CD4-positive, alpha-beta memory T cell (primary cell): Measurements from ENCODE around the gene STAU1. TPM values are rescaled to one million over a fixed set of nuclear protein-coding genes. Genes with fewer than 3 reads are reported as not detected.

Source experiments
- CTCF ChIA-PET: fragments of 350-600 bp; sonication (Branson Sonifier 250); formaldehyde crosslinking; loops from one replicate; lab custom pipeline; 2021; ENCODE audit warnings: inconsistent platforms; ENCODE audit not compliant: partially characterized antibody; lab: Charles Lee
- POLR2A ChIA-PET: fragments of 350-600 bp; sonication (Branson Sonifier 250); formaldehyde crosslinking; loops from one replicate; lab custom pipeline; 2021; ENCODE audit not compliant: partially characterized antibody; lab: Charles Lee
- DNase-seq, 5 donors: peaks; one replicate each; pipeline versions ENCODE4 v3.0.0 to v3.0.0-alpha.2; 2020 to 2022; ENCODE audit warnings: mixed read lengths in 1 of 5
- H3K27ac ChIP-seq: one replicate; pipeline ENCODE4 v1.7.0; 2013; ENCODE audit warnings: low read depth, low read length
- H3K27me3 ChIP-seq: 2 replicates; pipeline ENCODE4 v1.7.0; 2013; ENCODE audit warnings: mild to moderate bottlenecking, low read length, moderate library complexity; ENCODE audit not compliant: insufficient read depth
- H3K36me3 ChIP-seq: 2 replicates; pipeline ENCODE4 v1.7.0; 2013; ENCODE audit warnings: mild to moderate bottlenecking, low read length, moderate library complexity; ENCODE audit not compliant: insufficient read depth
- H3K4me1 ChIP-seq: 2 replicates; pipeline ENCODE4 v1.7.0; 2013; ENCODE audit warnings: mild to moderate bottlenecking, low read length, moderate library complexity; ENCODE audit not compliant: insufficient read depth
- H3K4me3 ChIP-seq, 2 donors: one replicate each; pipeline ENCODE4 v1.7.0; 2013; ENCODE audit warnings: low read length in 2 of 2, mild to moderate bottlenecking in 1 of 2
- H3K9me3 ChIP-seq, 2 donors: one replicate each; pipeline ENCODE4 v1.7.0; 2013; ENCODE audit warnings: low read length in 2 of 2, control low read depth in 1 of 2; ENCODE audit not compliant: control insufficient read depth in 1 of 2
- H3K27ac Mint-ChIP-seq, 7 donors: one replicate each; pipeline ENCODE4 v1.8.0; 2020 to 2021; ENCODE audit warnings: mixed read lengths in 7 of 7, mild to moderate bottlenecking in 6 of 7, inconsistent platforms in 3 of 7, moderate library complexity in 3 of 7
- H3K27me3 Mint-ChIP-seq, 2 donors: one replicate each; pipeline ENCODE4 v1.8.0; 2020 to 2021; ENCODE audit warnings: mixed read lengths in 2 of 2
- H3K36me3 Mint-ChIP-seq, 2 donors: one replicate each; pipeline ENCODE4 v1.8.0; 2020 to 2021; ENCODE audit warnings: mixed read lengths in 2 of 2, inconsistent platforms in 1 of 2, mild to moderate bottlenecking in 1 of 2
- H3K4me1 Mint-ChIP-seq, 4 donors: one replicate each; pipeline ENCODE4 v1.8.0; 2020 to 2021; ENCODE audit warnings: mixed read lengths in 4 of 4, mild to moderate bottlenecking in 1 of 4
- H3K4me3 Mint-ChIP-seq, 8 donors: one replicate each; pipeline ENCODE4 v1.8.0; 2020 to 2021; ENCODE audit warnings: mixed read lengths in 8 of 8, mild to moderate bottlenecking in 7 of 8, moderate library complexity in 6 of 8, inconsistent platforms in 3 of 8
- H3K9me3 Mint-ChIP-seq, 8 donors: one replicate each; pipeline ENCODE4 v1.8.0; 2020 to 2021; ENCODE audit warnings: mixed read lengths in 8 of 8, mild to moderate bottlenecking in 5 of 8, inconsistent platforms in 3 of 8, moderate library complexity in 1 of 8
- intact Hi-C: fragments of 100-400 bp; cut with micrococcal nuclease; formaldehyde crosslinking; loops from one replicate; pipeline ENCODE4 v1.15.1; 2023
- polyA plus RNA-seq, 2 donors: library from polyadenylated mRNA; unstranded; fragments of 300-500 nt; fragmentation: Illumina TruSeq; gene quantifications; one replicate each; pipeline ENCODE4 v1.2.3, GENCODE V29; 2021
- total RNA-seq, 2 experiments: library from RNA; stranded (reverse); gene quantifications; one replicate each; pipeline ENCODE4 v1.2.3, GENCODE V29; 2021

STAU1 gene
- total and polyA plus RNA-seq, 4 experiments from 2014 or later = 23.2 to 49.9 (median 49.0) TPM

DNA sequence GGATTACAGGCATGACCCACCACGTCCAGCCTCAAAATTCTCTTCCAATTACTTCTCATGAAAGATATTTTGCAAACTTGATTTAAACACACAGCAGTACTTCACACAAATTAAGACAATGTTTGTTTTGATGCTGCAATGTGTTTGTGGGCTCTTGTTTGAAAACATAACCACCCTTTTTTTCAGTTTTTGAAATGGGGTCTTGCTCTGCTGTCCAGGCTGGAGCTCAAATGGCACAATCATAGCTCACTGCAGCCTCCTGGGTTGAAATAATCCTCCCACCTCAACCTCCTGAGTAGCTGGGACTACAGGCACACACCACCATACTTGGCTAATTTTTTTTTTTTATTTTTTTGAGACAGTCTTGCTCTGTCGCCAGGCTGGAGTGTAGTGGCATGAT lies 31.0 kb downstream of the STAU1 start:
- peaks cover 9% of the 10 kb centered on the region for H3K4me1 ChIP-seq
- no peaks in the 10 kb centered on the region for H3K36me3 ChIP-seq
- intact Hi-C loops = no loop called here
- H3K4me1 Mint-ChIP-seq = peaks cover 23 to 47% (median 32%) of the 10 kb centered on the region in 4 donors
- H3K27ac ChIP-seq = no peak overlapping the region
- no peaks in the 10 kb centered on the region for H3K27me3 Mint-ChIP-seq
- no peaks in the 10 kb centered on the region for H3K27me3 ChIP-seq
- H3K4me3 ChIP-seq = no peak overlapping the region
- no peak for DNase-seq
- H3K4me3 Mint-ChIP-seq = no peak overlapping the region
- CTCF ChIA-PET = interaction anchor here (1.8 kb wide), 1 partner anchor 25 kb away, joined by 5 read pairs; no protein-coding TSS in a partner anchor
- peak overlapping the region in 3 of 7 donors; percentile 27 to 56 (median 43) for H3K27ac Mint-ChIP-seq
- H3K9me3 Mint-ChIP-seq = no peaks in the 10 kb centered on the region
- POLR2A ChIA-PET = interaction anchor here (0.6 kb wide), 1 partner anchor 62 kb away, joined by 3 read pairs; the partner anchor contains the start of gene DDX27
- H3K36me3 Mint-ChIP-seq = peaks cover 6 to 41% of the 10 kb centered on the region in 2 donors
- no peaks in the 10 kb centered on the region for H3K9me3 ChIP-seq

DNA sequence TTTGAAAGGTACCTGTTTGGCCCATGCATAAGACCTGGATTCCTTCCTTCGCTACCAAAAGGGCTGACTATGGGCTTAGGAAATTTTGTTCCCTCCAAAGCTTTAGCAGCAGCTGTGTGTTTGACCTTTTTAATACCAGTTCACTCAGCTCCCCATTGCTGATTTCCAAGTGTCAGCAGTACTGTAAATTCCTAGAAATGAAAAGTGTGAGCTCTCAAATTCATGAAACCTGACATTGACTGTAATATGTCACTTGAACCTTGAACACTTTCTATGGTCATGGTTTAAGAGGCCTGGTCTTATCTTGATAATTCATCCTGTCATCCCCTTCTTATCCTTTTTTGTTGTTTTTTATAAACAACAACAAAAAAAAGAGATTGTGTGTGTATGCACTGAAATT lies 31.7 kb downstream of the STAU1 start:
- Histone ChIP-seq H3K4me1 (peaks cover 2% of the 10 kb centered on the region), H3K36me3 (peaks cover 7% of the 10 kb centered on the region), H3K27ac (no peak overlapping the region), H3K27me3 (no peaks in the 10 kb centered on the region), H3K9me3 (no peaks in the 10 kb centered on the region), H3K4me3 (no peak overlapping the region)
- Mint-ChIP-seq H3K27me3 (no peaks in the 10 kb centered on the region), H3K4me1 (peaks cover 19 to 40% (median 27%) of the 10 kb centered on the region in 4 donors), H3K9me3 (no peaks in the 10 kb centered on the region), H3K27ac (peak overlapping the region in 3 of 7 donors; percentile 0 to 53 (median 51)), H3K4me3 (peak overlapping the region in 1 of 8 donors; percentile 17), H3K36me3 (peaks cover 3 to 45% of the 10 kb centered on the region in 2 donors)
- DNase-seq = no peak
- ChIA-PET CTCF (interaction anchor here (1.8 kb wide), 1 partner anchor 24 kb away, joined by 5 read pairs; no protein-coding TSS in a partner anchor), POLR2A (no interaction called here)
- intact Hi-C loops = no loop called here

DNA sequence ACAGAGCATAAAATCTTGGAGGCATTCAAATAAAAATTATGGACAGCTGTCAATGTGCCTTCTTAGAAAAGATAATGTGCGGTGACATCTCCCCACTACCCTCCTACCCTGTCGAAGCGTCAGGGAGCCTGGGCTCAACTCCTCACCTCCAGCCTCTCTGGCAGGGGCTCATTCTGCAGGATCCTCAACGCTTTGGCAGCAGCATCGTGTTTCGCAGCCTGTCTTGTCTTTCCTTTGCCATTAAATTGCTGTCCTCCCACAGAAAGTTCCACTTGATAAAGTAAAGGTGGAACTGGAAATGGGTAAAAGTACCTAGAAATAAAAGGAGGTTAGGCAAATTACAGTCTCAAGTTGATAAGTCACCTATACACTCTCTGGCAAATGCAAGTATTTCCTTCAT lies 36.7 kb downstream of the STAU1 start:
- H3K4me3 ChIP-seq = no peak overlapping the region
- no peak overlapping the region for H3K4me3 Mint-ChIP-seq
- no peaks in the 10 kb centered on the region for H3K9me3 Mint-ChIP-seq
- H3K27me3 ChIP-seq = no peaks in the 10 kb centered on the region
- peak overlapping the region in 2 of 7 donors; percentile 29 to 86 for H3K27ac Mint-ChIP-seq
- CTCF ChIA-PET = interaction anchor here (0.9 to 2.3 kb wide), 3 partner anchors 18 to 95 kb away, joined by 3 to 8 read pairs (median 3); no protein-coding TSS in a partner anchor
- peaks cover 26 to 74% of the 10 kb centered on the region in 2 donors for H3K36me3 Mint-ChIP-seq
- H3K9me3 ChIP-seq = no peaks in the 10 kb centered on the region
- intact Hi-C loops = loop anchor here (5.0 kb wide), 1 partner anchor 36 kb away; the partner anchor contains the start of gene STAU1
- H3K36me3 ChIP-seq = peaks cover 32% of the 10 kb centered on the region
- no peaks in the 10 kb centered on the region for H3K27me3 Mint-ChIP-seq
- DNase-seq = no peak
- POLR2A ChIA-PET = interaction anchor here (0.7 kb wide), 1 partner anchor 16 kb away, joined by 3 read pairs; no protein-coding TSS in a partner anchor
- H3K27ac ChIP-seq = no peak overlapping the region
- no peaks in the 10 kb centered on the region for H3K4me1 ChIP-seq
- peaks cover 8 to 37% (median 13%) of the 10 kb centered on the region in 4 donors for H3K4me1 Mint-ChIP-seq

DNA sequence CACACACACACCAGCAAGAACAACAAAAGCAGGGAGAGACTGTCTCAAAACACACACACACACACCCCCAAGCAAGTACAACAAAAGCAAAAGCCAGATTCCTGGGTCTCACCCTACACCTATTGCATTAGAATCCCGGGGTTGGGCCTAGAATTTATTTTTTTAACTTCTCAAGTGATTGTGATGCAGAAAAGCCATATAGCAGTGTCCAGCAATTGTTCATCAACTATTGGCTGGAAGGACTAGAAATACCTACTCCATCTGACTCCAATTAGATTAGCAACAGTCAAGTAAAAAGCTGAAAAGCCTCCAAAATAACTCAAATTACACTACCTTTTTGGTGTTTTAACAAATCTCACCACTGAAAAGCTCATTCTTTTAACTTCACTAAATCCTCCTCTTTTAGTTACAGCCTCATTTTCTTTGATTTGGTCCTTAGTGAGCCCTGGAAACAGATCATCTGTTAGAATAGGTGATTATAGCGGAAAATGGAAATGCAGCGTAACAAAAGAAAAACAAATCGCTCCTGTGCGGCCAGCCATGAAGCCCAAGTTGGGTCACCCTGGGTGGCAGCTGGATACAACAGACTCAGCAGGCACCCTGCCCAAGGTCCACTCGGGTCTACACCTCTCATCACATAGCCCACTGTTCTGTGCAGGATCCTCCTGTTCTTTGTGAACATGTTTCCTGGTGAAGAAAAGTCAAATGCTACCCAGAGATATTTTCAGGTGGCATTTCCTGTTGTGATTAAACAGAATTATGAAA lies 38.7 kb downstream of the STAU1 start:
- intact Hi-C loops = loop anchor here (5.0 kb wide), 1 partner anchor 38 kb away; the partner anchor contains the start of gene STAU1

DNA sequence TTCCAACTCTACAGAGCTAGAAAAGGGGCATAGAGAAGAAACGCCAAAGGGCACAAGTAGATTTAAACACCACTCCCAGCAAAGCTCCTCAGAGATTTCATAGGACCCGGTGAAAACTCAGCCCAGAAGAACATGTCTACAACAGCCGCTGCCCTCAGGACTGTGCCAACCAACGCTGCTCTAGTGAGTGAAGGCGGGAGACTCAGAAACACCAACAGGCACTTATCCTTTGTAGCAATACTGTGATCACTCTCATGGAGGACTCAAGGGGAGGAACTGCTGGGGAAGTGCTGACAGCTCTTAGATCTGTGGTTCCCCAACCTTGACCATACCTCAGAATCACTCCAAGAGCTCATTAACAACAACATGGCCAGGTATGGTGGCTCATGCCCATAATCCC lies 39.5 kb downstream of the STAU1 start:
- H3K9me3 ChIP-seq = no peaks in the 10 kb centered on the region
- H3K36me3 Mint-ChIP-seq = peaks cover 37 to 67% of the 10 kb centered on the region in 2 donors
- no peaks in the 10 kb centered on the region for H3K4me1 ChIP-seq
- no peak overlapping the region for H3K4me3 ChIP-seq
- no peaks in the 10 kb centered on the region for H3K27me3 Mint-ChIP-seq
- no peak for DNase-seq
- H3K27ac Mint-ChIP-seq = peak overlapping the region in 2 of 7 donors; percentile 22 to 78
- no peak overlapping the region for H3K4me3 Mint-ChIP-seq
- H3K27ac ChIP-seq = no peak overlapping the region
- ChIA-PET CTCF (interaction anchor here (0.6 to 1.7 kb wide), 3 partner anchors 19 to 68 kb away, joined by 3 to 6 read pairs (median 6); no protein-coding TSS in a partner anchor), POLR2A (no interaction called here)
- peaks cover 12 to 35% (median 16%) of the 10 kb centered on the region in 4 donors for H3K4me1 Mint-ChIP-seq
- no peaks in the 10 kb centered on the region for H3K9me3 Mint-ChIP-seq
- H3K36me3 ChIP-seq = peaks cover 39% of the 10 kb centered on the region
- H3K27me3 ChIP-seq = no peaks in the 10 kb centered on the region
- intact Hi-C loops = no loop called here

More for the DNA sequence above, 38.7 kb downstream of the STAU1 start:
- Histone ChIP-seq H3K9me3 (no peaks in the 10 kb centered on the region), H3K27me3 (no peaks in the 10 kb centered on the region), H3K4me1 (no peaks in the 10 kb centered on the region), H3K36me3 (peaks cover 35% of the 10 kb centered on the region), H3K4me3 (no peak overlapping the region), H3K27ac (no peak overlapping the region)
- Mint-ChIP-seq H3K36me3 (peaks cover 29 to 65% of the 10 kb centered on the region in 2 donors), H3K4me1 (peaks cover 5 to 27% (median 9%) of the 10 kb centered on the region in 4 donors), H3K27me3 (no peaks in the 10 kb centered on the region), H3K9me3 (no peaks in the 10 kb centered on the region), H3K27ac (peak overlapping the region in 4 of 7 donors; percentile 11 to 78 (median 46)), H3K4me3 (no peak overlapping the region)
- POLR2A ChIA-PET = no interaction called here
- DNase-seq = no peak
- CTCF ChIA-PET = interaction anchor here (1.1 to 1.7 kb wide), 2 partner anchors 24 to 68 kb away, joined by 3 to 6 read pairs; no protein-coding TSS in a partner anchor

DNA sequence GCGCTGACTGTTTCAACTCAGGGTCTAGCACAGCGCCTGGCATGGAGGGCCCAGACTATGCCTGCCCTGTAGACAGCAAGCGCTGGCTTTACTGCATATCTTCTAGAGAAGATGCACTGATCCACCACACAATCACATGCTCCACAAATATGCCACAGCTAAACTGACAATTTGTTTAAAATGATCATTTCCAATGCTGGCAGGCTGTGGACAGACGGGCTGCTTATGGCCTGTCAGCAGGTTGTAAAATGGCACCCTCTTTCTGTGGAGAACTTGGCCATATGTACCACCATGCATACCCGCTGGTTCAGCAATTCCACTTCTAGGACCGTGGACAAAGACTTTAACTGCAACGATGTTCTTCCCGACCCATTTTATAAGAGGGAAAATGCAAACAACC lies 40.8 kb downstream of the STAU1 start:
- CTCF ChIA-PET = interaction anchor here (1.1 to 1.5 kb wide), 2 partner anchors 14 to 70 kb away, joined by 6 to 11 read pairs; no protein-coding TSS in a partner anchor
- H3K36me3 Mint-ChIP-seq = peaks cover 44 to 71% of the 10 kb centered on the region in 2 donors

More for the DNA sequence above, 40.8 kb downstream of the STAU1 start:
- Mint-ChIP-seq H3K27me3 (no peaks in the 10 kb centered on the region), H3K9me3 (no peaks in the 10 kb centered on the region), H3K4me3 (no peak overlapping the region), H3K4me1 (peaks cover 12 to 35% (median 20%) of the 10 kb centered on the region in 4 donors), H3K27ac (peak overlapping the region in 5 of 7 donors; percentile 3 to 53 (median 26))
- POLR2A ChIA-PET = no interaction called here
- no peaks in the 10 kb centered on the region for H3K9me3 ChIP-seq
- H3K27me3 ChIP-seq = no peaks in the 10 kb centered on the region
- no peak for DNase-seq
- H3K36me3 ChIP-seq = peaks cover 39% of the 10 kb centered on the region
- intact Hi-C loops = no loop called here
- no peaks in the 10 kb centered on the region for H3K4me1 ChIP-seq
- H3K27ac ChIP-seq = no peak overlapping the region
- no peak overlapping the region for H3K4me3 ChIP-seq
